Astrocyte (in vitro differentiated cells and primary cell): ENCODE data around the gene SYT7. TPM values are rescaled to one million over a fixed set of nuclear protein-coding genes. Genes with fewer than 3 reads are reported as not detected.
A peak's percentile ranks its signal among the peaks of the same experiment; 100 is the strongest.

Experiments used
- DNase-seq: peaks from one replicate; pipeline ENCODE4 v3.0.0-alpha.2; 2010; ENCODE audit warnings: low read depth
- FAIRE-seq: peaks from 2 replicates; lab custom pipeline; 2011; peaks lifted over from hg19 to GRCh38; lab: Jason Lieb, UNC
- H2AFZ ChIP-seq: 2 replicates; pipeline ENCODE4 v1.6.0; 2012; ENCODE audit warnings: low read depth, low read length, inconsistent platforms
- H3K27ac ChIP-seq: 2 replicates; pipeline ENCODE4 v1.5.1; 2011; ENCODE audit warnings: low read depth, low read length, inconsistent platforms
- H3K27me3 ChIP-seq: 2 replicates; pipeline ENCODE4 v1.6.0; 2011; ENCODE audit warnings: low read length, inconsistent platforms; ENCODE audit not compliant: insufficient read depth
- H3K36me3 ChIP-seq: 2 replicates; pipeline ENCODE4 v1.5.1; 2011; ENCODE audit warnings: low read length, inconsistent platforms; ENCODE audit not compliant: insufficient read depth
- H3K4me1 ChIP-seq: 2 replicates; pipeline ENCODE4 v1.5.1; 2011; ENCODE audit warnings: low read length, inconsistent platforms; ENCODE audit not compliant: insufficient read depth
- H3K4me2 ChIP-seq: 2 replicates; pipeline ENCODE4 v1.6.0; 2012; ENCODE audit warnings: low read length, inconsistent platforms
- H3K4me3 ChIP-seq: 2 replicates; pipeline ENCODE4 v1.5.1; 2011; ENCODE audit warnings: low read depth, mild to moderate bottlenecking, low read length, inconsistent platforms; ENCODE audit not compliant: insufficient read depth
- H3K79me2 ChIP-seq: 2 replicates; pipeline ENCODE4 v1.6.0; 2012; ENCODE audit warnings: mild to moderate bottlenecking, low read length, inconsistent platforms; ENCODE audit not compliant: insufficient read depth
- H3K9ac ChIP-seq: 2 replicates; pipeline ENCODE4 v1.6.0; 2012; ENCODE audit warnings: mild to moderate bottlenecking, low read length, inconsistent platforms
- H3K9me3 ChIP-seq: 2 replicates; pipeline ENCODE4 v1.5.1; 2012; ENCODE audit warnings: low read depth, mild to moderate bottlenecking, low read length, inconsistent platforms; ENCODE audit not compliant: insufficient read depth
- H4K20me1 ChIP-seq: 2 replicates; pipeline ENCODE4 v1.6.0; 2012; ENCODE audit warnings: low read length, inconsistent platforms; ENCODE audit not compliant: insufficient read depth
- H3K27ac Mint-ChIP-seq: one replicate; pipeline ENCODE4 v1.8.0; 2021; ENCODE audit warnings: mild to moderate bottlenecking, mixed read lengths; ENCODE audit not compliant: unreplicated experiment
- H3K27me3 Mint-ChIP-seq: one replicate; pipeline ENCODE4 v1.8.0; 2021; ENCODE audit warnings: low read depth, mixed read lengths; ENCODE audit not compliant: unreplicated experiment
- H3K36me3 Mint-ChIP-seq: one replicate; pipeline ENCODE4 v1.8.0; 2021; ENCODE audit warnings: low read depth, mixed read lengths; ENCODE audit not compliant: unreplicated experiment
- H3K4me1 Mint-ChIP-seq: one replicate; pipeline ENCODE4 v1.8.0; 2021; ENCODE audit warnings: low read depth, mixed read lengths; ENCODE audit not compliant: unreplicated experiment
- H3K4me3 Mint-ChIP-seq: one replicate; pipeline ENCODE4 v1.8.0; 2021; ENCODE audit warnings: mild to moderate bottlenecking, moderate library complexity, mixed read lengths; ENCODE audit not compliant: unreplicated experiment
- H3K9me3 Mint-ChIP-seq: one replicate; pipeline ENCODE4 v1.8.0; 2021; ENCODE audit warnings: mild to moderate bottlenecking, mixed read lengths; ENCODE audit not compliant: unreplicated experiment
- CTCF ChIP-seq: IDR thresholded peaks from 2 replicates; pipeline ENCODE4 v1.5.1; 2011; ENCODE audit warnings: low read depth, mild to moderate bottlenecking, inconsistent platforms, low read length, moderate library complexity; ENCODE audit not compliant: insufficient read depth
- EZH2 ChIP-seq: IDR thresholded peaks from 2 replicates; pipeline ENCODE4 v1.6.1; 2012; ENCODE audit warnings: mild to moderate bottlenecking, low read length, inconsistent platforms; ENCODE audit not compliant: insufficient read depth
- total RNA-seq: library from RNA; stranded (reverse); gene quantifications from 2 replicates; pipeline ENCODE4 v1.2.1, GENCODE V29; 2021

Gene SYT7
- total RNA-seq, 1 donor from 2014 or later, result 3.7 TPM

- TF ChIP-seq EZH2 (peak; percentile 87), CTCF (no peak)
- peaks cover 15% of the 10 kb centered on the region for H3K4me1 Mint-ChIP-seq
- no peak overlapping the region for H3K4me3 ChIP-seq
- no peak overlapping the region for H3K4me3 Mint-ChIP-seq
- no peak for DNase-seq
- peaks cover 79% of the 10 kb centered on the region for H3K27me3 Mint-ChIP-seq
- no peak overlapping the region for H3K9ac ChIP-seq
- no peak overlapping the region for H3K27ac Mint-ChIP-seq
- peaks cover 8% of the 10 kb centered on the region for H3K4me1 ChIP-seq
- no peak overlapping the region for H3K27ac ChIP-seq
- no peaks in the 10 kb centered on the region for H3K9me3 ChIP-seq
- H3K79me2 ChIP-seq, result no peaks in the 10 kb centered on the region
- peaks cover 4% of the 10 kb centered on the region for H3K9me3 Mint-ChIP-seq
- peaks cover 2% of the 10 kb centered on the region for H3K36me3 Mint-ChIP-seq
- H2AFZ ChIP-seq, result no peak overlapping the region
- peaks cover 7% of the 10 kb centered on the region for H4K20me1 ChIP-seq
- peak overlapping the region; percentile 18 for H3K4me2 ChIP-seq
- peaks cover 57% of the 10 kb centered on the region for H3K27me3 ChIP-seq
- no peak for FAIRE-seq
- H3K36me3 ChIP-seq, result no peaks in the 10 kb centered on the region
These were observed 25.6 kb downstream of the SYT7 start for GRCh38 chr11:61555051-61555969.

- Histone ChIP-seq H3K9ac (no peak overlapping the region), H3K4me1 (peaks cover 8% of the 10 kb centered on the region), H3K79me2 (no peaks in the 10 kb centered on the region), H2AFZ (no peak overlapping the region), H3K9me3 (no peaks in the 10 kb centered on the region), H3K4me3 (no peak overlapping the region), H3K27ac (no peak overlapping the region), H3K36me3 (no peaks in the 10 kb centered on the region), H3K27me3 (peaks cover 49% of the 10 kb centered on the region), H3K4me2 (no peak overlapping the region), H4K20me1 (peaks cover 7% of the 10 kb centered on the region)
- H3K36me3 Mint-ChIP-seq, result peaks cover 2% of the 10 kb centered on the region
- H3K4me1 Mint-ChIP-seq, result peaks cover 15% of the 10 kb centered on the region
- DNase-seq (no peak), FAIRE-seq (no peak)
- H3K27ac Mint-ChIP-seq, result no peak overlapping the region
- H3K4me3 Mint-ChIP-seq, result no peak overlapping the region
- H3K9me3 Mint-ChIP-seq, result peaks cover 6% of the 10 kb centered on the region
- TF ChIP-seq CTCF, result no peak
- TF ChIP-seq EZH2, result no peak
- peaks cover 70% of the 10 kb centered on the region for H3K27me3 Mint-ChIP-seq
These were observed 26.5 kb downstream of the SYT7 start for GRCh38 chr11:61554172-61554988.
